Adrenal gland (tissue), 5 donors: ENCODE results near the gene KRT1.

Experiments
- POLR2A ChIP-seq, 2 donors: fragments of 450-650 bp; IDR thresholded peaks; one replicate each; pipeline ENCODE4 v1.6.1; 2017; ENCODE audit warnings: antibody characterized with exemption in 2 of 2, mild to moderate bottlenecking in 2 of 2, moderate library complexity in 1 of 2
- TF ChIP-seq, protein P1 (sequence below), 6 experiments: fragments of 450-650 bp in 4 of 6; fragments of 200-600 bp in 2 of 6; sonication (generic) in 1 of 6; IDR thresholded peaks; 1 replicate in 5 of 6; 2 replicates in 1 of 6; pipeline versions ENCODE4 v1.5.1 to v1.8.0; 2016 to 2021; ENCODE audit warnings: antibody characterized with exemption in 6 of 6, mild to moderate bottlenecking in 2 of 6, moderate library complexity in 1 of 6
- donor health status: DM: no; HTN: no; CAD: no.

DNA sequence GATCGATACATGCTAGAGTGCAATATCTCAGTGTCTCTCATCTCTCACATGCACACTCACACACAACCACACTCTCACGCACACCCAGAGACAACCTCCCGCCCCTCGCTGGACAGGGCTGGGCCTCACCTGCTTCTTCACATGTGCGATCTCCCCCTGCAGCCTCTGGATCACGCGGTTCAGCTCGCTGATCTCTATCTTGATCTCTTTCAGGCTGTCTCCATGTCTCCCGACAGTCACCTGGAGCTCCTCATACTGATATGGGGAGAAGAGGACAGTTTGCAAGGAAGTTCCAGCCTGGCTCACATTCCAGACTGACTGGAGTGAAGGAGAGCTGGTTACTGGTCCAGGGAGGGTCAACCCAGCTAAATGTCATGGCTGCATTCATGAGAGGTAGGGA is 32.6 kb downstream of the KRT1 start:
- TF ChIP-seq, protein P1, sequence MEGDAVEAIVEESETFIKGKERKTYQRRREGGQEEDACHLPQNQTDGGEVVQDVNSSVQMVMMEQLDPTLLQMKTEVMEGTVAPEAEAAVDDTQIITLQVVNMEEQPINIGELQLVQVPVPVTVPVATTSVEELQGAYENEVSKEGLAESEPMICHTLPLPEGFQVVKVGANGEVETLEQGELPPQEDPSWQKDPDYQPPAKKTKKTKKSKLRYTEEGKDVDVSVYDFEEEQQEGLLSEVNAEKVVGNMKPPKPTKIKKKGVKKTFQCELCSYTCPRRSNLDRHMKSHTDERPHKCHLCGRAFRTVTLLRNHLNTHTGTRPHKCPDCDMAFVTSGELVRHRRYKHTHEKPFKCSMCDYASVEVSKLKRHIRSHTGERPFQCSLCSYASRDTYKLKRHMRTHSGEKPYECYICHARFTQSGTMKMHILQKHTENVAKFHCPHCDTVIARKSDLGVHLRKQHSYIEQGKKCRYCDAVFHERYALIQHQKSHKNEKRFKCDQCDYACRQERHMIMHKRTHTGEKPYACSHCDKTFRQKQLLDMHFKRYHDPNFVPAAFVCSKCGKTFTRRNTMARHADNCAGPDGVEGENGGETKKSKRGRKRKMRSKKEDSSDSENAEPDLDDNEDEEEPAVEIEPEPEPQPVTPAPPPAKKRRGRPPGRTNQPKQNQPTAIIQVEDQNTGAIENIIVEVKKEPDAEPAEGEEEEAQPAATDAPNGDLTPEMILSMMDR (IDR thresholded peaks at IDR 0.05): no peak
- TF ChIP-seq POLR2A (IDR thresholded peaks at IDR 0.05): no peak
